GM19463 (cell line): ENCODE results near the gene ANLN.
"Not testable (repeated sequence)": the region's sequence is repeated elsewhere in the genome, so short reads cannot be mapped to it uniquely, and the experiment has no call there.

Experiments
- ATAC-seq: cut with Tn5 transposase; IDR thresholded peaks from one replicate; pipeline ENCODE4 v1.9.1; 2021; ENCODE audit warnings: mild to moderate bottlenecking, moderate library complexity; ENCODE audit not compliant: unreplicated experiment

ANLN gene

GRCh38 chr7:36497176-36497575 is 107.5 kb downstream of the ANLN start:
- ATAC-seq, result not testable (repeated sequence)

- no peak for ATAC-seq
These were observed 108.1 kb downstream of the ANLN start for GRCh38 chr7:36497775-36498174.
